Thyroid gland (tissue), 4 donors: Measurements from ENCODE around the gene EEF2.

ENCODE experiments used
- CTCF ChIP-seq, 6 experiments: fragments of 200-600 bp in 3 of 6; fragments of 450-650 bp in 3 of 6; sonication (generic) in 3 of 6; IDR thresholded peaks; one replicate each; pipeline ENCODE4 v1.5.1; 2016 to 2019; ENCODE audit warnings: antibody characterized with exemption in 6 of 6, mild to moderate bottlenecking in 2 of 6, inconsistent platforms in 1 of 6, moderate library complexity in 1 of 6
- POLR2A ChIP-seq, 2 donors: fragments of 450-650 bp; IDR thresholded peaks; one replicate each; pipeline ENCODE4 v1.6.1; 2017; ENCODE audit warnings: antibody characterized with exemption in 2 of 2, mild to moderate bottlenecking in 2 of 2, moderate library complexity in 1 of 2

- no peak for TF ChIP-seq POLR2A (IDR thresholded peaks at IDR 0.05)
- no peak for TF ChIP-seq CTCF (IDR thresholded peaks at IDR 0.05)
Observed at GRCh38 chr19:4015705-4016402, 30.6 kb upstream of the EEF2 start.
